Erythroblast (primary cell): ENCODE measurements around the gene MPST.

ENCODE experiments used
- GATA1 ChIP-seq: IDR thresholded peaks from 2 replicates; pipeline ENCODE4 v1.6.1; 2011; ENCODE audit warnings: low read depth, mild to moderate bottlenecking, control low read depth, low read length, moderate library complexity
- POLR2A ChIP-seq: IDR thresholded peaks from 2 replicates; pipeline ENCODE4 v1.6.1; 2011; ENCODE audit warnings: mild to moderate bottlenecking, low read length

DNA sequence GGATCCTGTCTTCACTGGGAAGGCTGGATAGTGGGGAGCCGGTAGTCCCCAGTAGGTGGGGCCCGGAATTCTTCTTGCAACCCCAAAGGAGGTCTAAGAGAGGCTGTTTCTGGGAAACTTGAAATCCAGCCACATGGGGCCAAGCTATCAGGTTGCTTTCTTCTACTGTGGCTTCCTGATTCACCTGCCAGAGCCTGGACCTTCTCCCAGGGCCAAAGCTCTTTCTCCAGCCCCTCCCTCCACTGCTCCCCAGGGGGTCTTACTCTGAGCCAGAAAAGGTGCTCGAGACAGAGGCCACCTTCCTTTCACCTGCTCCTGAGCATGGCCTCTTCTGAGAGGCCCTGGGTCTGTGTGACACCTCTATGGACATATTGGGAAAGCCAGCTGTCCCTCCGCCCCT is 9.4 kb upstream of the MPST start:
- TF ChIP-seq POLR2A (no peak), GATA1 (no peak)
